HL-60/S4 (cell line): ENCODE results near the gene FLVCR2.
"Not testable (repeated sequence)": the region's sequence is repeated elsewhere in the genome, so short reads cannot be mapped to it uniquely, and the experiment has no call there.

Experiments used
- in situ Hi-C: fragments of 300-500 bp; cut with MboI; formaldehyde crosslinking; loops from 2 replicates; pipeline ENCODE4 v1.14.3; 2022; ENCODE audit warnings: low sequenced_read_pairs

FLVCR2 gene

DNA sequence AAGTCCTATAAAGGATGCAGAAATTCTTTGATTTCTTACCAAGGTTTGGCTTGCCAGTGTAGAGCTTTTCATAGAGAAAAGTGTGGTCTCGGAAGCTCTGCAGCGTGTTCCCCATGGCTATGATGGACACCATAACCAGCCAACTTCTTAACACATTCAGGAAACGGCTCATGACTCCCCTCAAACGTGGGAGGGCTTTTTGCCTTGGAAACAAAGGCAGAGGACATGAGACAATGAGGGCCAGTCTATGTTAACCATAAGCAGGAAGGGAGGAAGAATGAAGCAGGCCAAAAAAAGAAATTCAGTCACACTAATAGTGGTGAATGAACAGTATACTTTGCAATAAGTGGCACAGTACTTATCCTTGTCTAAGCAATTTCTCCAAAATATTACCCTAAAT, 78.9 kb downstream of the FLVCR2 start:
- in situ Hi-C loops, result no loop called here

DNA sequence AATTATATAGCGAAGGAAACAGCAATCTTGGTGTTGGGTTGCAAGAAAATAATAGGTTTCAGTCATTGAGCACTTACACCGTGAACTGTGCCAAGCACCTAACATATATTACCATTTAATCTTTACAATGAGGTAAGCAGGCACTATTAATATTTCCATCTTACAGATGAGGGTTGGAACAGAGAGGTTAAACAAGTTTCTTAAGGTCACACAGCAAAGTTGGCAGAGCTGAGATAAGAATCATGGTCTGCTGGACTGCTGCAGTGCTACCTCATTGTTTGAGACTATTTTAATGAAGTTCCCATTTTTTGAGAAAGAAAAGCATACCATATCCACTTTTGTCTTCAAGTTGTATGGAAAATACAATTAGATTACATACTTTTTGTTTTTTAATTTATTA, 80.5 kb downstream of the FLVCR2 start:
- in situ Hi-C loops, result no loop called here

DNA sequence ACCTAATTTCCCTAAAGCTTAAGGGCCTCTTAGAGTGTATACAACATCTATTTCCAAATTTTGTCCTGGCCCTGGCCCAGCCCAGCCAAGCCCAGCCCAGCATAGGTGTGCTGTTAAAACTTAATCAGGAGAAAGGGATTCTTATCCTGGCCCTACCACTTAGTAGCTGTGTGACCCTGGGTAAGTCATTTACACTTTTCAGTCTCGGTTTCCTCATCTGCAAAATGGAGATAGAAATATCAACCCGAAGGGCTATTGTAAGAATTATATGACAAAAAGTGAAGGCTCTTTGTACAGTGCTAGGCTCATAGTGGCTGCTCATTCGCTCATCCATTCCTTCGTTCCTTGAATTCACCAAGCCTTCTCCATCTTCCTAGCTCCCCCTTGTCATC, 81.8 kb downstream of the FLVCR2 start:
- in situ Hi-C loops, result no loop called here

DNA sequence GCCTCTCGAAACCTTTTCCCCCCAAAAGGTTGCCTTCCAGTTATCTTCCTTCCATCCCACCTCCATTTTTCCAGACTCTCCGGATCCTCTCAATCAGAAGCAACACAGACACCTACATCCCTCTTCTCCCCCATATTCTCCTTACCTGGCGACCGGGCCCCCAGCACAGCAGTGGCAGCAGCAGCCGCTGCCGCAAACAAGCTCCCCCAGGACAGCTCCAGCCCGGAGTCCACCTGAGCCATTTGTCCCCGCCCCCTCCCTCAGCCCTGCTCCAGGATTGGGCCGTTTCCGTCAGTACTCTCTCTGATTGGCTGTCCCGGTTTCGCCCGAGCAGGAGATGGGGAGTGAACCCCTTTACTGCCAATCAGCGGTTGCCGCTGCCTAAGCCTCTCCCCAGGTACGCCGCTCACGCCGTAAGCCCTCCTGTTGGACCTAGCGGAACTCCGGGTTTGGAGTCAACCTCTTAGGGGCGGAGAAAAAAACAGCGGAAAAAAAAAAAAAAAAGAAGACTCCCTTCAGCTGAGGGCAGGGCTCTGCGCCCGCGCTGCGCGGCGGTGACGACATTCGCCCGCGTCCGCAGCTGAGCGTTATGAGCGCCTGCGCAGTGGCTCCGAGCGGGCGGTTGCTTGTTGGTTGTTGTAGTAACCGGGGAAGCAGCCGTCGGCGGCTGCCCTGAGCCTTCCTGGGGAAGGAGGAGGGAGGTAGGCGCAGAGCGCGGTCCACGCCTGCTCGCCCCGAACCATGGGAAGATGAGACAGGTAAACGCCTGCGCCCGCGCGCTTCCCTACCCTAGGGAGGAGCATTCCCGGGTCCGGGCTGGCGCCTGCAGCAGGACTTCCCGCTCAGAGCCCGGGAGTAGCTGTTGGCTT, 82.4 kb downstream of the FLVCR2 start, which contains the start of the genes ERG28 and TTLL5:
Gene ERG28 (minus strand): TSS at position 247 of the 869 bp plus-strand sequence. CDS start 3,374 bp downstream, outside the sequence.
Gene TTLL5 (plus strand): TSS at position 617 of the 869 bp plus-strand sequence. CDS start 1,904 bp downstream, outside the sequence.
- in situ Hi-C loops, result no loop called here

DNA sequence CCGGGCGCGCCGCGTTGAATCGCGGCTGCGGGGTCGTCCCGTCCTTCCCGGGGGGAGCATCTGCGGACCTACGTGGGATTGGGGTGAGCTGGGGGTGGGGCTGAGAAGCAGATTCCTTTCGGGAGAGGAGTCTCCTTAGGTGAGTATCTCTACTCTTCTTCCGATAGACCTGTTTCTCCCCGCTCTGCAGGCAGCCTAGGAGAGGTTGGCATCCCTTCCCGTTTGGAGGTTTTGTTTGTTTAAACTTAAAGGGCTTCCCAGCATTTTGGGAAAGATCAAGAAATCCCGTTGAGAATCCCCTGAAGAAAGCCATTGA, 83.0 kb downstream of the FLVCR2 start:
- in situ Hi-C loops, result no loop called here

DNA sequence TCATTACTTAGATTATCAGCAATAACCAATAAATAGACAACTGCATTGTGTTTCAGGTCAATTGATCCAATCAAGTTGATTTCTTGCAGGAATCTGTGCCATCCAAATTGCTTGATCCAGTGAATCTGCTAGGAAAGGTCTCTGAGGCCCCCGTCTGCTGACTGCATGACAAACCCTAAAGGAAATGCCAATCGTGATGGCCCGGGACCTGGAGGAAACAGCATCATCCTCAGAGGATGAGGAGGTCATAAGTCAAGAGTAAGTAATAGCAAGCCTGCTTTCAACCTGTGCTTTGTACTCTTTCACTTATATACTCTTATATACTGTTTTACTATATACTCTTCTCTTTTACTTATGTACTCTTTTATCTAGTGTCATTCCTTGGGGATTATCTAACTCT, 84.5 kb downstream of the FLVCR2 start:
- in situ Hi-C loops, result no loop called here

DNA sequence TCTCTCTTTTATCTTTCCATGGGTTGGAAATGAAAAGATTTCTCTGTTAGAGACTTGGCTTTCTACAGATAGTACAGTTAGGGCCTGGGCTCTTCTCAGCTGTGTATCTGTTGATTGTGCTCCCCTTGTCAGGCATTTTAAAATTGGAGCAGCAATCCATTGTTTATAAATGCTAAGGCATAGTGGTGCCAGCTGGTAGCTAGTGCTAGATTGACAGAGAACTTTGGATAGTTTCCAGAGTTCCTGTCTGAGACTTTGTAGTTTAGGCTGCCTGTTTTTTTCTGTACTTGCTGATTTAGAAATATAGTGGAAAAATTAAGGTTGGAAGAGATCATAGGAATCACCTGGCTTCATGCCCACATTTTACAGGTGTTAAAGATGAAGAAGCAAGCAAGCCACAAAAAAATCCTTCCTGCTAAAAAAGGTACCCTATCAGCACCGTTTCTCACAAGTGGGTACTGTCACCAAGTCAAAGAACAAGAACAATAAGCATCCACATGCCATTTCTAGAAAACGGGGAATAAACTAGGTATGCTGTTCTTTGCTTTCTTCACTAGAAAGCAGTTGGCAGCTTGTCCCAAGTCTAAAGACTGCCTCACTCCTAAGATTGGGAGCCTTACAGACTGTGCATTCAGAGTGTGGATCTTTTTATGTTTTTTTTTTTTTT, 88.8 kb downstream of the FLVCR2 start:
- in situ Hi-C loops, result no loop called here

DNA sequence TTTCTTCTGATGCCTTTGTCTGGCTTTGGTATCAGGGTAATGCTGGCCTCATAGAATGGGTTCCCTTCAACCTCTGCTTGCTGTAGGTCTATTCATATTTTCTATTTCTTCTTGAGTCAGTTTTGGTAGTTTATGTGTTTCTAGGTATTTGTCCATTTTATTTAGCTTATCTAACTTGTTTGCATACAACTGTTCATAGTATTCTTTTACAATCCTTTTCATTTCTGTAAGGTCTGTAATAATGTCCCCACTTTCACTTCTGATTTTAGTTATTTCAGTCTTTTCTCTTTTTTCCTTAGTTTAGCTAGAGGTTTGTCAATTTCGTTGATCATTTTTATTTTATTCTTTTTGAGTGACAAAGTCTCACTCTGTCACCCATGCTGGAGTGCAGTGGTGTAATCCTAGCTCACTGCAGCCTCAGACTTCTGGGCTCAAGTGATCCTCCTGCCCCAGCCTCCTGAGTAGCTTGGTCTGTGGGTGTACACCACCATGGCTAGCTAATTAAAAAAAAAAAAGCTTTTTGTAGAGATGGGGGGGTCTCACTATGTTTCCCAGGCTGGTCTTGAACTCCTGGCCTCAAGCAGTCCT, 94.3 kb downstream of the FLVCR2 start:
- in situ Hi-C loops, result no loop called here

DNA sequence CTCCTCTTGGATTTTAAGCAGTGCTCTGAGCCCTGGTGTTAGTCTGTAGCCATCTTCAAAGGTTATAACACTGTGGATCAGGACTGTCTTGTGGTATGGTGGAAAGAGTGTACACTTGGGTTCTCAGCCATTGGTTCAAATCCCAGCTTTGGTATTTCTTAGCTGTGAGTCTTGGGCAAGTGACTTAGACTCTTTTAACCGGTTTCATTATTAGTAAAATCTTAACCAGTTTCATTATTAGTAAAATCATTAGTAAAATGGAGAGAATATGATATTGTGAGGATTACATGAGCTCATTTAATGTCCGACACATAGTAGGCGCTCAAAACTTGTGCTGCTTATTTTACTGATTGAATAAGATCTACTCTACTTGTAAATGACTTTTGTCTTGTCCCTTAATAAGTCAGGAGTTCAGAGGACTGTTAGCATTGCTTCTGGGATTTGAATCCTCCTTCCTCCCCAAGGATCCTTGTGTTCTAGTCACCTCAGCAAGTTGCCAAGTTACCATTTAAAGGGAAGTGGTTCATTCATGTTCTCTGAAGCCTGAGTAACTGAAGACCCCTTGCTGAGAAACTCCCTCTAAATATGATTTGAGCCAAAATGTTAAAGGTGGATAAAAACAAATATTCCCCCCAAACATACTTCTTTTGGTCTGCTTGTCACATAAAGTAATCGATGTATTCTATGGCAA, 95.1 kb downstream of the FLVCR2 start:
- in situ Hi-C loops, result no loop called here

DNA sequence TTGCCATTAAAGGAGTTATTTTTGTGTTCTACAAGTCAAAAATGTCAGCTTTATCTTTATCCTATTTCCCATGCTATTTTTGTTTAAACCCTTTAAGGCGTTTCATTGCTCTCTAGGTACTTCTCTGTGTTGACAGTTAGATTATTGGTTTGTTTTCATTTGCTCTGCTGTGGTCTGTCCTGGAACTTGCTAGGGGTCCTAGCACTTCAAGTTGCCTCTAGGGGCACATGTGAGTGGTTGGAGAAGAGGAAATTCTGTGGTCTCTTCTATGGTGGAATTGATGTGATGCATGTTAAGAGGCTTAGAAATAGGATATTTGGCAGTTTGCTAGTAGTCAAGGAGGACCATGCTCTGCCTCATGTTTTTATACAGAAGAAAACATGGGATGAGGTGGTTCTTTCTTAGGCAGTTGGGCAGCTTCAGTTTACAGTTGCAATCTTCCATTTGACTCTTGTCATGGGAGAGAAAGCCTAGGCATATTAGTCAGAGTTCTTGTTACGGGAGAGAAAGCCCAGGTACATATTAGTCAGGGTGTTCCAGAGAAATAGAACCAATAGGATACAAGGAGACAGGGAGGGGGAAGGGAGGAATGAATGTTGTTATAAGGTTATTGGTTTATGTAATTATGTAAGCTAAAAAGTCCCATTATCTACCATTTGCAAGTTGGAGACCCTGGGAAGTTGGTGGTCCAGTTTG, 97.0 kb downstream of the FLVCR2 start:
- in situ Hi-C loops, result no loop called here

DNA sequence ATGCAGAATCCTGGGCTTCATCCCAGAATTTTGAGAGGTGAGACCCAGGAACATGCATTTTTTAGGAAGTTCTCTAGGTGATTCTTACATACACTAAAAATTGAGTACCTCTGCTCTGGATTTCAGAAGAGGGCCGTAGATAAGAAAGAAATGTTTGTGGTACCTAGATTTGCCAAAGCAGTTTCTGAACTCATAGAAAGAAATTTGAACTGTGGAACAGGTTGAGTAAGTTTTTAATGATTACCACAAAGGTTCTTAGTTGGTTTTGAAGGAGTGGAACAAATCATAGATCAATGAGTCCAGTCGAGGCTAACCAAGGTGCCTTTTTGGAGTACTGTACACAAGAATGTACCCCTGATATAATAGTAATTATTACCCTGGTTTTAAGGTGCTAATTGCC, 107.5 kb downstream of the FLVCR2 start:
- in situ Hi-C loops, result no loop called here

DNA sequence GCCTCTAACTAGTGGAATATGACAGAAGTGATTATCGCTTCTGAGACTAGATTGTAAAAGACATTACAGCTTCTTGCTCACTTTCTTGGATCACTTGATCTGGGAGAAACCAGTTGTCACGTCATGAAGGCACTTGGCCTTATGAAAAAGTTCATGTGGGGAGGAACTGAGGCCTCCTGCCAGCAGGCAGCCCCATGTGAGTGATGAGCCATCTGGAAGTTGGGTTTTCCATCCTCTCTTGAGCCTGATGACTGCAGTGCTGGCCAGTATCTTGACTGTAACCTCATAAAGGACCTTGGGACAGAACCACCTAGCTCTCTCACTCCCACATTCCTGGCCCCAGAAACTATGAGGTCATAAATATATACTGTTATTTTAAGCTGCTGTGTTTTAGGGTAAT, 110.6 kb downstream of the FLVCR2 start:
- in situ Hi-C loops, result no loop called here

DNA sequence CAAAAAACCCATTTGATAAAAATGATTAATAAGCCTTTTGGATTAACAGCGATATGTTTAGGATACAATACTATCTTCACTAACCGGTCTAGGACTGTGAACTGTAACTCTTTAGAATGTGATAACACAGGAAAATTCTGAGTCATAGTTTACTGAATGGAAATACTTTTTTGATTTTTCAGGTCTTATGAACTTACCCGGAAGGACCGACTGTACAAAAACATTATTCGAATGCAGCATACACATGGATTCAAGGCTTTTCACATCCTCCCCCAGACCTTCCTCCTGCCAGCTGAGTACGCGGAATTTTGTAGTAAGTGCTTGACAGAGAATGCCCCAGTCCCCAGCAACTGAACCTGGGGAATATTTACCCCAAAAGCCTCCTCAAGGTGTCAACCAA, 111.6 kb downstream of the FLVCR2 start:
- in situ Hi-C loops, result no loop called here

DNA sequence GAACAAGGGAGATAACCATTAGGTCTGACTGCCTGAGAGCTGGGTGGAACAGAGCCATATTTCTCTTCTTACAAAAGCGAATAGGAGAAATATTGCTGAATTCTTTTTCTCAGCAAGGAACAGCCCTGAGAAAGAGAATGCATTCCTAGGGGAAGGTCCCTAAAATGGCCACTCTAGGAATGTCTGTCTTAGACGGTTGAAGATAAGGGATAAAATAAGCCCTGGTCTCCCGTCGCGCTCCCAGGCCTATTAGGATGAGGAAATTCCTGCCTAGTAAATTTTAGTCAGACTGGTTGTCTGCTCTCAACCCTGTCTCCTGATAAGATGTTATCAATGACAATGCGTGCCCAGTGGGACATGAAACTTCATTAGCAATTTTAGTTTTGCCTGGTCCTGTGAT, 116.6 kb downstream of the FLVCR2 start:
- in situ Hi-C loops, result not testable (repeated sequence)

DNA sequence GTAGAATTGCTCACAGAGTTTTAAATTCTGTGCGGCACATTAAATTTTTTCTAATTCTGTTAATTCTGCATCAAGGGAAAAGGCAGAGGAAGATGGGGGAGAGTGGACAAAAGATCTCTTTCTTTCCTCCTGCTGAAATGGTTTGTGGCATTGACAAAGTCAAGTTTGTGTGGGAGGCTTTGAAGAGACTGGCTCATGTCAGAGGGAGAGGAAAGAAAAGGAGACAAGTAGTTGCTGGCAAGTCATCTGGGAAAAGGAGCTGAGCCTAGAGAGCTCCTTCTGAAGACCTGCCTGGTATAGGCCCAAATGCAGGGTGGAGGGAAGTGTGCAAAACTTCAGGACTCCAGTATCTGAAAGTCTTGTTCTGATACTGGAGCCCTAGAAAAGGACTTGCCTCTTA, 119.0 kb downstream of the FLVCR2 start:
- in situ Hi-C loops, result no loop called here
